Activated gamma-delta T cell treated with Interleukin-2 at 50 U/mL for 16 hours (primary cell): ENCODE results near the gene F11R.
"Not testable (repeated sequence)": the region's sequence is repeated elsewhere in the genome, so short reads cannot be mapped to it uniquely, and the experiment has no call there.

ENCODE experiments used
- DNase-seq: peaks from one replicate; pipeline ENCODE4 v3.0.0-alpha.2; 2020

F11R gene

GRCh38 chr1:161039546-161039945, 18.6 kb upstream of the F11R start:
- no peak for DNase-seq

DNA sequence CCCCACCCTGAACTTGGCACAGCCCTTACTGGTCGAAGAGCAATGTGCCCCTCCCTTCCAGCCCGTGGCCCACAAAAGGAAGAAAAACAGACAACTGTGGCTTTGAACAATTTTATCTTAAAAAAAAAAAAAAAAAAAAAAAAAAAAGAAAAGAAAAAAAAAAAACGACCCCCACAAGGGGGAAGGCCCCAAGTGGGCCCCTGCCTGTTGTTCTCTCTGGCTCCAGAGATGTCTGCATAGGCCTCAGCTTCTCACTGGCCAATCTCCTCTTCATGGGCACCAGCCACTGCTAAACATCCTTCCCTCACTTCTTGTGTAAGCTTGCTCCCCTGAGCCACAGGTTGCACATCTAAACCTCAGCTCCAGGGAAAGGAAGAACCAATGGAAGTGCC, 18.2 kb upstream of the F11R start:
- no peak for DNase-seq

DNA sequence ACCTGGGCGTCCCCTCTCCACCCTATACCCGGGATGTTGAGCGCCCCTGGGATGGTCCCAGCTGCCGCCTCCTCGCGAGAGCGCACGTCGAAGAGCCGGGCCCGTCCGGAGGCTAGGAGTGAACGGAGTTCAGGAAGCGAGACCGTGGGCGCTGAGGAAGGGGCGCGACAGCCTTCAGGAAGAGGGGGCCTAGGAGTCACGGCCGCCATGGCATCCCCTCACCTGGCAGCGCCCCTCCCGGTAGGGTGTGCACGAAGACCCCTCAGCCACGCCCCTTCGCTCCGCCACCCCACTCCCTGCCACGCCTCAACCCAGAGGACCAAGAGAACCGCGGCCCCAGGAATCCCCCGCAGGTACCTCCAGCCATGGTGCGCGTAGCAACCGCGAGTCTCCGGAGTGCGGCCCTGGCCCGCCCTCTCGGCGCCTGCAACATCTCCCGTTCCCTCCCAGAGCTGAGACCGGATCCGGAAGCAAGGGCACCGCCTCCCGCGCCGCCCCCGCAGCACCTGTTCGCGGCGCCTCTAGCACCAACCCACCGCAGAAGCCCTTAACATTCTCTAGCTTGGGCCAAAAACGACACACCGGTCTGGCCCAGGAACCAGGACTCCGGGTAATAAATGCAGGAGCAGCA, 17.7 kb upstream of the F11R start, which contains the start of gene TSTD1:
TSTD1 (minus strand) TSS at position 442 of the 631 bp plus-strand sequence; CDS start at position 367, 75 bp downstream.
- DNase-seq = peak; percentile 83

- no peak for DNase-seq
Measured at GRCh38 chr1:161037661-161038522, 16.9 kb upstream of the F11R start.

DNA sequence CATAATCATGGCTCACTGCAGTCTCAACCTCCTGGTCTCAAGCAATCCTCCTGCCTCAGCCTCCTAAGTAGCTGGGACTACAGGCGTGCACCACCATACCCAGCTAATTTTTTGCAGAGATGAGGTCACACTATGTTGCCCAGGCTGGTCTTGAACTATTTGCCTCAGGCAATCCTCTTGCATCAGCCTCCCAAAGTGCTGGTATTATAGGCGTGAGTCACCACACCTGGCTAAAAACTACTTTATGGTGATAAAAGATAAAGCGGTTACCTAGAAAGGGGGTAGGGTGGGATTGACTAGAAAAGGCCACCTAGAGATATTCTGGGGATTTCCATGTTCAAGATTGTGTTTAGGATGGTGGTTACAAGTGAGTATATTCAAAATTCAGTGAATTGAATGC, 12.8 kb upstream of the F11R start:
- DNase-seq = no peak

GRCh38 chr1:161032409-161032808, 11.5 kb upstream of the F11R start:
- DNase-seq = no peak

- no peak for DNase-seq
Measured at GRCh38 chr1:161031874-161032273, 10.9 kb upstream of the F11R start.

DNA sequence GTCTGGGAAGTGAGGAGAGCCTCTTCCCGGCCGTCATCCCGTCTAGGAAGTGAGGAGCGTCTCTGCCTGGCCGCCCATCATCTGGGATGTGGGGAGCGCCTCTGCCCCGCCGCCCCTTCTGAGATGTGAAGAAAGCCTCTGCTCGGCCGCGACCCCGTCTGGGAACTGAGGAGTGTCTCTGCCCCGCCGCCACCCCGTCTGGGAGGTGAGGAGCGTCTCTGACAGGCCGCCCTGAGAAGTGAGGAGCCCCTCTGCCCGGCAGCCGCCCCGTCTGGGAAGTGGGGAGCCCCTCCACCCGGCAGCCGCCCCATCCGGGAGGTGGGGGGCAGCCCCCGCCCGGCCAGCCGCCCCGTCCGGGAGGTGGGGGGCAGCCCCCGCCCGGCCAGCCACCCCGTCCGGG, 8.5 kb upstream of the F11R start:
- not testable (repeated sequence) for DNase-seq

DNA sequence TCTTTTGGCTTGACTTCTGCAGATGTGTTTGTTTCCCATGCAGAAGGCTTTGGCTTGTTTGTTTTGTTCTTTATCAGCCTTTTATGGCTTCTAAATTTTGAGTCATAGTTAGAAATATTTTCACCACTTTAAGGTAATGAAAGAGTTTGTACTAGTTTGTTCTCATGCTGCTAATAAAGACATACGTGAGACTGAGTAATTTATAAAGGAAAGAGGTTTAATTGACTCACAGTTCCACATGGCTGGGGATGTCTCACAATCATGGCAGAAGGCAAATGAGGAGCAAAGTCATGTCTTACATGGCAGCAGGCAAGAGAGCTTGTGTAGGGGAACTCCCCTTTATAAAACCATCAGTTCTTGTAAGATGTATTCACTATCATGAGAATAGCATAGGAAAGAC, 6.0 kb upstream of the F11R start:
- DNase-seq = not testable (repeated sequence)

DNA sequence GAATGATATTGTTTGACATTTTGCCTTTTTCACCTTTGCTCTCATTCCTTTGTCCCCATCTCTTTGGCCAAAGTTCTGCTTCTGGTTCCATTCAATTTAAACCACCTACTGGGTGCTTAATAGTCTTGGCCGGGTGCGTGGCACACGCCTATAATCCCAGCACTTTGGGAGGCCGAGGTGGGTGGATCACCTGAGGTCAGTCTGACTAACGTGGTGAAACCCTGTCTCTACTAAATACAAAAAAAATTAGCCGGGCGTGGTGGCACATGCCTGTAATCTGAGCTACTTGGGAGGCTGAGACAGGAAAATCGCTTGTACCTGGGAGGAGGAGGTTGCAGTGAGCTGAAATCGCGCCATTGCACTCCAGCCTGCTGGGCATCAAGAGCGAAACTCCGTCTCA, 1.5 kb upstream of the F11R start:
- DNase-seq = not testable (repeated sequence)

GRCh38 chr1:161021970-161022353, 1.0 kb upstream of the F11R start:
- no peak for DNase-seq

DNA sequence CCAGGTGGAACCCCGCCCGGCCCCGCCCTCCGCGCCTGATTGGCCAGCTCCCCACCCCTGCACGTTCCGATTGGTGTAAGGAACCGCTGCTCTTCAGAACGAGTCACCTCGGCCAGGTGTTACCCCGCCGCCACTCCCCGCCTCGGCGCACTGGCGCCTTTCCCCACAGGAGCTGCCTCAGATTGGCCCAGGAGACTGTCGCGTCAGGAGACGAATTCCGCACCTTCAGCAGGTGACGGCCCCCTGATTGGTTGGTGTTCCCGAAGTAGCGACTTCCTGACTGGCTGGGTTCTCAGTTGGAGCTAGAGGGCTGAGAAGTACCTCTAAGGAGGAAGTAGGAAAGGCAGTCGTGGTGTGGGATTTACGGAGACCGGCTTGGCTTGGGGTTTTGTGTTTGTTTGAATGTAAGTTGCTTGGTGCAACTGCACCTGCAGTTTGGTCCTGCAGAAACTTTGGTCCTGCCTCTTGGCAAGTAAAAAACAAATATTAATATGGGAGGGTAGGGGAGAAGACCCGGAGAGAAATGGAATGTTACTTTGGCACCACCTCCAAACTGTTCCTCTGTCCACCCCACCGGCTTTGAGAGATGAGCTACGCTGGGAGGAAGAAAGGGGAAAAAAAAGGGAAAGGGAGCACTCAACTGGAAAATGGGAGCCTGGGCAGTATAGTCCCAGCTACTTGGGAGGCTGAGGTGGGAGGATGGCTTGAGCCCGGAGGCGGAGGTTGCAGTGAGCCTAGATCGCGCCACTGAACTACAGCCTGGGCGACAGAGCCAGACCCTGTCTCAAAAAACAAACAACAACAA, 415 bp upstream of the F11R start:
- DNase-seq = peak; percentile 85

DNA sequence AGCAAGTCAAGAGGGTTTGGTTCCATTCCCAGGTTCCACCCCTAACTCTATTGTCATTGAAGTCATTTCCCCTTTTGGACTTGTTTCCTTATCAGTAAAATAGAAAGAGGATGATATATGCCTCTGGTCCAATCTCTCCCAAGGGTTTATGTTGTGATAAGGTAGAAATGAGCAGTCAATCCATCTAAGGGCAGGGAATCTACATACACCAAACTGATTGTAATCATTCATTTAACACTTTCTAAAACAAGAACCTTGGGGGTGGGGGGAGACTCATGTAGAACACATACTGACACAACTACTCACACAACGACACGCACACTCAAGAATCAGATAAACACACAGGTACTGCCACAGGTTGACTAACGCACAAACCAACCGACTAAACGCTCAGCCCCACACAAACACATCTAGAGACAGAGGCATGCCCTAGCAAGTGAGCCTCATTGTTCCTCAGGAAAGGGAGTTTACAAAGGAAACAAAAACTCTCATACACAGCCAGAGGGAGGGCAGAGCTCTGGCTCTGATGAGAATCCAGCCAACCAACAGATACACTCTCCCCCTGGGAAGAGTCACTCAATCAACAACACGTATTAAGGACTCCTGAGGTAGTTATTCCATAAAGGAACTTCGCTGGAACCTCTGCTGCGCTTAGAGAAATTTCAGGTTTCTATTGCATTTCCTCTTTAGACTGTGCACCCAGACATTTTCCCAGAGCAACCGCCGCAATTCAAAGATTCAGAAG, 1.0 kb downstream of the F11R start:
- DNase-seq = no peak

DNA sequence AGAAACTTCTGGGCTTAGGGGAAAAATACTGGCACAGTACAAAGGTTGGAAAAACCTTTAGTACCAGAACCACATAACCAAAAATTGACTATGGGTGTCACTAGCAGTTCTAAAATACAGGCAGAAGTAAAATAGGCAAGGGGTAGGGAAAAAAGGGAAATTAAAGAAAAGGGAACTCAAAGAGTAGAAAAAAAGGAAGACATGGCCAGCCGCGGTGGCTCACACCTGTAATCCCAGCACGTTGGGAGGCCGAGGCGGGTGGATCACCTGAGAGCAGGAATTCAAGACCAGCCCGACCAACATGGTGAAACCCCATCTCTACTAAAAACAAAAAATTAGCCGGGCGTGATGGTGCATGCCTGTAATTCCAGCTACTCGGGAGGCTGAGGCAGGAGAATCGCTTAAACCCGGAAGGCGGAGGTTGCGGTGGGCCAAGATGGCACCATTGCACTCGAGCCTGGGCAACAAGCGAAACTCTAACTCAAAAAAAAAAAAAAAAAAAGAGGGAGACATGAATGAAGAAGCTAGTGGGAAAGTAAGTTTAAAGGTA, 1.8 kb downstream of the F11R start:
- DNase-seq = not testable (repeated sequence)

DNA sequence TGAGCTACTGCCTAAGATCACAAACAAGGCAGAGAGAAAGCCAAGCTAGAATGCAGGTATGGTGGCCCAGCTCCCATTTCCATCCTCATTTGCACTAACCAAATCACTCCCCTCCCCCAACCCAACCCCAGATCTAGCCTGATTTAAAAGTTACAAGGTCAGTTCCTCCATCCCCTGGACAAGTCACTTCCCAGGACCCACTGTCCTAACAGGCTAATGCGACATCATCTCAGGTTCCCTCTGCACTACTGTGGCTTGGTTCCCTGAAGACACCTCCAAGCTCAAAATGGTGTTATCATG, 2.4 kb downstream of the F11R start:
- no peak for DNase-seq

DNA sequence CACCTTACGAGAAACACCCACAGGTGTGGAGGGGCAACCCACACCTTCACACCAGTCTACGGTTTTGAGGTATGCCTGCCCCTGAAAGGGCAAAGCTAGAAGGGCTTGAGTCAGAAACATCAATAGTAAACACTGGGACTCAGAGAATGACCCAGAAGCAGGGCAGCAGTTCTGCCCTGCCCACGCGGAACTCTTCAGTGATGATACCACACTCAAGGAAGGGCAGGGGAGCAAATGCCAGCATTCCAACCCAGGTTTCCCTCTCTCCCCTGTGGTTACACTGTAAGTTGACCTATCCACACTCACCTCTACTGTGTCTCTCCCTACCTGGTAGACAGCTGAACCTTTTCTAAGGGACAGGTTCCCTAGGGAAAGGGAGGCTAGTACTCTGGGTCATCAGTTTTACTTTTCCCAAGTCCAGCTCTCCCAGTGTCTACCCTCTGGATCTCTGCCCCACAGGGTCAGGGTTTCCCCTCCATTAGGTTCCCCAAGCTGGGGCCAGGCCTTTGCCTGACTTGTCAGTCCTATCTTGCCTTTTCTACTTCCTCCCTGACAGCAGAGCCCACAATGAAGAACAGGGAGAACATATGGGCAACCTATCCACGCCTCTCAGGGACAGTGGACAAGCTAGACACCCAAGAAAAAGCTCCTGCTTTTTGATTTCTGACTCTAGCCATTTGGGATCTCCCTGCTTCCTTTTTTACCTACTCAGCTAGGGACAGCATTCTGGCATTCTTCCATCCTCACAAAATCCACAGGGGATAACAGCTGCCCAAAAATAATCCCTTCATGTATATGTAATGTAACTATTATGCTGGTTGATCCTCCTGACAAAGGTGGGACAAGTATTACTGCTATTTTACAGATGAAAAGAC, 3.0 kb downstream of the F11R start:
- DNase-seq = no peak

- not testable (repeated sequence) for DNase-seq
Measured at GRCh38 chr1:161017181-161017580, 3.8 kb downstream of the F11R start.

- not testable (repeated sequence) for DNase-seq
Measured at GRCh38 chr1:161016683-161017082, 4.3 kb downstream of the F11R start.

- peak; percentile 69 for DNase-seq
Measured at GRCh38 chr1:161013488-161014230, 7.3 kb downstream of the F11R start.

DNA sequence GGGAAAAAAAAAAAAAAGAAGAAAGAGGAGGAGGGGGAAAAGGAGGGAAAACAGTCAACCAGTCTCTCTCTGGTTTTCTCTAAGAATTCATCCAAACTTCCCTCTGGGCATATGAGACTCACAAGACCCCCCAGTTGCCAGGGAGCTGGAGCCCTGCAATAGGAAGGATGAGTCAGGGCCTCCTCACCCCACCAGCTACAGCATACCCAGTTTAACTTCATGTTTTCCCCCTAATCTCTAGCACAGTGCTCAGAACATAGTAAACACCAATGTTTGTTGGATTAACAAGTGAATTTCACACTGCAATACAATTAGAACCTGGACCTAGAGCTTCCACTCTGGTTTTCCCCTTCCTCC, 7.8 kb downstream of the F11R start:
- no peak for DNase-seq

GRCh38 chr1:161012420-161012819, 8.5 kb downstream of the F11R start:
- no peak for DNase-seq
